Mucosa of descending colon (tissue), 3 donors: Measurements from ENCODE around the gene CDC5L. TPM values are rescaled to one million over a fixed set of nuclear protein-coding genes. Genes with fewer than 3 reads are reported as not detected.

Experiments used
- ATAC-seq: fragments of 200-7000 bp; cut with Tn5 transposase; one replicate; pipeline ENCODE4 v1.9.1; 2020; ENCODE audit warnings: mild to moderate bottlenecking, moderate library complexity
- DNase-seq, 3 donors: peaks; one replicate each; pipeline ENCODE4 v3.0.0-alpha.2; 2020
- H3K36me3 ChIP-seq: fragments of 200-600 bp; one replicate; pipeline ENCODE4 v1.8.0; 2021; ENCODE audit warnings: low read depth, mild to moderate bottlenecking
- H3K4me1 ChIP-seq: fragments of 200-600 bp; one replicate; pipeline ENCODE4 v1.8.0; 2021; ENCODE audit warnings: low read depth, mild to moderate bottlenecking
- H3K4me3 ChIP-seq: fragments of 200-600 bp; one replicate; pipeline ENCODE4 v1.8.0; 2021; ENCODE audit warnings: mild to moderate bottlenecking
- H3K9me3 ChIP-seq: fragments of 200-600 bp; one replicate; pipeline ENCODE4 v1.8.0; 2021; ENCODE audit warnings: mild to moderate bottlenecking
- CTCF ChIP-seq: fragments of 200-600 bp; IDR thresholded peaks from one replicate; pipeline ENCODE4 v1.8.0; 2022; ENCODE audit warnings: antibody characterized with exemption, mild to moderate bottlenecking
- intact Hi-C, 2 donors: fragments of 100-400 bp; cut with DNase I in 1 of 2; cut with micrococcal nuclease in 1 of 2; formaldehyde crosslinking; loops; one replicate each; pipeline versions ENCODE4 v1.11.0 to v1.11.1; 2022; cut with DNase I, micrococcal nuclease
- long read RNA-seq, 2 donors: library from polyadenylated mRNA; unstranded; transcript quantifications; one replicate each; pipeline ENCODE4 v2.0.0, GENCODE V29; 2019 to 2021
- total RNA-seq, 3 donors: library from RNA; stranded (reverse); fragmentation: NEBNext Ultra II Directional in 2 of 3; extraction: Animal tissue kit (Norgen Biotek cat#: 25700) in 2 of 3; gene quantifications; one replicate each; pipeline versions ENCODE4 v1.2.1 to v1.2.4, GENCODE V29; 2021 to 2023
- donor health status: DM: no; HTN: no; CAD: no; lungs with moderate emphysema.
- donor health status: DM: no; HTN: no; CAD: no.
- donor health status: DM: no; HTN: yes; CAD: no.

Gene CDC5L
- total RNA-seq, result 10 to 100 TPM; 16.9 to 20.7 (median 17.8) TPM
- long read RNA-seq, donor 1, full-length matches to known transcripts, result 18 of 26 reads
- long read RNA-seq, donor 1, partial matches to known transcripts, result 6 of 26 reads
- long read RNA-seq, donor 1, other reads (novel, unspliced or antisense), result 2 of 26 reads
- long read RNA-seq, donor 2, full-length matches to known transcripts, result 2 of 23 reads
- long read RNA-seq, donor 2, partial matches to known transcripts, result 19 of 23 reads
- long read RNA-seq, donor 2, other reads (novel, unspliced or antisense), result 2 of 23 reads

- Histone ChIP-seq H3K36me3 (no peaks in the 10 kb centered on the region), H3K4me1 (peaks cover 18% of the 10 kb centered on the region)
These were observed at the start of gene CDC5L for GRCh38 chr6:44387346-44388134. Gene CDC5L (plus strand): TSS chr6:44387706. CDS start chr6:44387824, 118 bp downstream.

DNA sequence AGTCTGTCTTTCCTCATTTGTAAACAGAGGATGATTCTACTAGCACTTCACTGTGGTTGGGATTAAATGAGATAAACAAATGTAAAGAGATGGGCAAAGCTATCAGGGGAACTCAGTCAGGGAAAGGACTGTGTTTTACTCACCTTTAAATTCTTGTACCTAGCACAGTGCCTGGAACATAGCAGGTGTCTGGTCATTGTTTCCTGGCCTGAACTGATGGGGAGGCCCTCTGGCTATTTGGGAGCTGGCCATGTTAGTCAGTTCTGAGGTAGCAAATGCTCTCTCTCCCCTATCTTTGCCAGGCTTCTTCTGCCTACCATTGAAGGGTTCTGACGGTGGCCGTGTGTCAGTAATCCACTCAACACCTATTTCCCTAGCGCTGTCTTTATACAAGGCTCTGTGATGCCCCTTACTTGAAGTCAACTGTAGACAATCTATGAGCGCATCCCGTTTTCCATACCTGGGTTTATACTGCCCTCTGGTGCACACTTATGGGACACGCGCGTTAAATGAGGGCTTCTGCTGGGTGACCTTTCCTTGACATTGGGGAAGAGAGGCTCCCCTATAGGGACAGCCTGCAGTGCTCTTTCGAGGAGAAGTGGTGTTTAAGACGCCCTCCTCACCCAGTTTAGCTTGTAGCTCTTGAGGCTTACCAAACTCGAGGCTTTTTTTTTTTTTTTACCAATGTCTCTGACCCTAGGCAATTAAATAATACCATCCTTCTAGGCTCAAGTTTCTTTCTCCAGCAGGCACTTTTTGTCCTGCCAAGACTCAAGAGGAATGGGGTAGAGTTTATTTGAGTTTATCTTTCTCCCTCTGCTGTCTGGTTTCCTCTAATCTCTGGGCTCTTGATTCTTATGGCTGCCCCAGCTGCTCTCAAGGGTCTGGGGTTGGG is 49.0 kb upstream of the CDC5L start:
- Histone ChIP-seq H3K4me1 (no peaks in the 10 kb centered on the region), H3K36me3 (no peaks in the 10 kb centered on the region), H3K9me3 (no peaks in the 10 kb centered on the region), H3K4me3 (no peak overlapping the region)
- ATAC-seq (peak; percentile 92), DNase-seq (peak in 2 of 3 donors; percentile 73 to 84)
- intact Hi-C loops, result loop anchor here (5.0 kb wide), 1 partner anchor 71 kb away; the partner anchor contains the start of gene NFKBIE (in 2 of the 2)
- peak; percentile 37 for TF ChIP-seq CTCF

More at GRCh38 chr6:44387346-44388134, at the start of gene CDC5L:
- H3K4me3 ChIP-seq, result peak within 1 kb of the TSS; percentile 84
- peak; percentile 93 to 96 (median 94) for DNase-seq
- ATAC-seq, result peak; percentile 93
- H3K9me3 ChIP-seq, result no peaks in the 10 kb centered on the region
- TF ChIP-seq CTCF, result no peak
- intact Hi-C loops, result no loop called here

DNA sequence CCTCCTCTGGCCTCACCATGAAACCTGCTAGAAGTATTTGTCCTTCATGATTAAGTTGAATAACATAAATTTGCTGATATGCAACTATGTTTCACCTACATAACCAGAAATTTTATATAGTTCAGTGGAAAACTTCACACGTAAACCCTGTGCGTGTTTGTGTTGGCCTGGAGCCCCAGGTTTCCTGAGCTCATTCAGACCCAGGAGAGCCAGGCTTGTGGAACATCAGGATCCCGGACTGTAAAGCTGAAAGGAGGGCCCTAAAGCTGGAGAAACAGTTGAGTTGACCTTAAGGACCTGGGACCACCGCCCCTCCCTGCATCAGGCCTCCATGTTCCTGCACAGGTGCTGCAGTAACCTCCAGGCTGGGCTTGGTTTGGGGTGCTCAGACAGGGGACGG is 48.2 kb upstream of the CDC5L start:
- DNase-seq (no peak), ATAC-seq (no peak)
- no peak for TF ChIP-seq CTCF
- H3K4me3 ChIP-seq, result no peak overlapping the region
- no peaks in the 10 kb centered on the region for H3K4me1 ChIP-seq
- H3K36me3 ChIP-seq, result no peaks in the 10 kb centered on the region
- no peaks in the 10 kb centered on the region for H3K9me3 ChIP-seq
- intact Hi-C loops, result loop anchor here (5.0 kb wide), 1 partner anchor 72 kb away; the partner anchor contains the start of gene NFKBIE (in 2 of the 2)

- TF ChIP-seq CTCF, result no peak
- Histone ChIP-seq H3K36me3 (no peaks in the 10 kb centered on the region), H3K9me3 (no peaks in the 10 kb centered on the region), H3K4me1 (no peaks in the 10 kb centered on the region), H3K4me3 (no peak overlapping the region)
- intact Hi-C loops, result loop anchor here (5.0 kb wide), 1 partner anchor 73 kb away; the partner anchor contains the start of gene NFKBIE (in 2 of the 2)
- DNase-seq (no peak), ATAC-seq (no peak)
These were observed 47.5 kb upstream of the CDC5L start for GRCh38 chr6:44339763-44340625.
